ENCODE measurements around the gene ZC3H4.

ZC3H4 gene

DNA sequence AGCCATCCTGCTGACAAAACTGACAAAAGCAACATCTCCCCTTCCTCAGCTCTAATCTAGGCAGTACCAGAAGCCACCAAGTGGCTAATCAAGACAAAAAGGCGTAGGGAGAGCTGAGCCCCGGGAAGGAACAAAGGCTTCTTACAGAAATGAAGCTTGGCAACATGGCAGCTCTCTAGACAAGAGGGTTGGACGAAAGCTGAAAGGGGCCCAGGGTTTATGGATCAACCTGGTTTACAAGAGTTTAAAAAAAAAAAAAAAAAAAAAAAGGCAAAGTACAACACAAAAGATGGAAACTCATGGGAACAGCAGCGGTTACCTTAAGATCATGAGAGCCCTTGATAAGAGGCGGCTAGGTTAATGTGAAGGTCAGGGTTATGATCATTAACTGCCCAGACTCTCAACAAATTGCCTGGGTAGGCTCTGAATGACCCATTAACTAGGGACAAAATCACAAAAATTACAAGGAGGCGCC is 14.0 kb downstream of the ZC3H4 start:
- DNase-seq (ENCODE audit: insufficient read length, low spot score), result no peak
- TF ChIP-seq, protein P1, sequence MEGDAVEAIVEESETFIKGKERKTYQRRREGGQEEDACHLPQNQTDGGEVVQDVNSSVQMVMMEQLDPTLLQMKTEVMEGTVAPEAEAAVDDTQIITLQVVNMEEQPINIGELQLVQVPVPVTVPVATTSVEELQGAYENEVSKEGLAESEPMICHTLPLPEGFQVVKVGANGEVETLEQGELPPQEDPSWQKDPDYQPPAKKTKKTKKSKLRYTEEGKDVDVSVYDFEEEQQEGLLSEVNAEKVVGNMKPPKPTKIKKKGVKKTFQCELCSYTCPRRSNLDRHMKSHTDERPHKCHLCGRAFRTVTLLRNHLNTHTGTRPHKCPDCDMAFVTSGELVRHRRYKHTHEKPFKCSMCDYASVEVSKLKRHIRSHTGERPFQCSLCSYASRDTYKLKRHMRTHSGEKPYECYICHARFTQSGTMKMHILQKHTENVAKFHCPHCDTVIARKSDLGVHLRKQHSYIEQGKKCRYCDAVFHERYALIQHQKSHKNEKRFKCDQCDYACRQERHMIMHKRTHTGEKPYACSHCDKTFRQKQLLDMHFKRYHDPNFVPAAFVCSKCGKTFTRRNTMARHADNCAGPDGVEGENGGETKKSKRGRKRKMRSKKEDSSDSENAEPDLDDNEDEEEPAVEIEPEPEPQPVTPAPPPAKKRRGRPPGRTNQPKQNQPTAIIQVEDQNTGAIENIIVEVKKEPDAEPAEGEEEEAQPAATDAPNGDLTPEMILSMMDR (IDR thresholded peaks at IDR 0.05; ENCODE audit: insufficient read depth, missing control alignments), result no peak
- FAIRE-seq, result no peak

- DNase-seq (ENCODE audit: insufficient read length, low spot score), result no peak
- TF ChIP-seq, protein P1 (IDR thresholded peaks at IDR 0.05; ENCODE audit: insufficient read depth, missing control alignments), result no peak
- no peak for FAIRE-seq
Observed at GRCh38 chr19:47098608-47099007, 15.0 kb downstream of the ZC3H4 start.

DNA sequence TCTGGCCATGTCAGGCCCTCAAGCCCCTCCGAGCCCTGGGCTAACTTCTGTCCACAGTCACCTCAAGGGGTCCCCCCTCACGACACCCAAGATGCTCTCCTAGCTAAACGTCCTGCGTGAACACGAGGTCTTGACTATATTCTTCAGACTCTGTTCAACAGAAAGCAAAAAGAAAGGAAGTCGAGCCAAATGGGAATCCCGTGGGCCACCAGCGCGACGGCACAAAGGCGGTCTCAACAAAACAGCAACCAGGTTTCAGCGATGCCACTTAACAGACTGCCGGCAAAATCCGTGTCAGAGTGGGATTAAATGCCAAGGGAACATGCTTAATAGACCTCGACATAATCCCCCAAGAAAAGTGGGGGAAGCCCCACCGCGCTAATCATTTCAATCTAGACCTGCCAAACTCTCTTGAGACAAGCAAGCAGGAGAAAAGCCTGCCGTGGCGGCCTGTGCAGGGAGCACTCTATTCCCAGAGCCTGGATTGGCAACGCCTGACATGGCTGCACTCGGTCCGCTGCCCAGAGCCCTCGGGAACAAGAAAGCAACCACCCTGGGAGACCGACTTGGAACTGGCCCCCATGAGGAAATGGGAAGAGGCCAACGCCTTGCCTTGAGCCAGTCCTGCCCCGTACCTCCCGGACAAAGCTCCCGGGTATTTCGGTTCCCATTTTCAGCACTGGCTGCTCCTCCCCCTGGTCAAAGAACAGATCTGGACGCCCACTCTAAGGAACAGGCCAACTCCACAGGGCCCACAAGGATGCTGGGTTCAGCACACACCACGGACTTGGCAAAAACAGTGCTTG is 16.0 kb downstream of the ZC3H4 start:
- DNase-seq (ENCODE audit: insufficient read length, low spot score), result peak; percentile 78
- TF ChIP-seq, protein P1 (IDR thresholded peaks at IDR 0.05; ENCODE audit: insufficient read depth, missing control alignments), result no peak
- FAIRE-seq, result no peak

GRCh38 chr19:47096721-47097120 is 16.9 kb downstream of the ZC3H4 start:
- TF ChIP-seq, protein P1 (IDR thresholded peaks at IDR 0.05; ENCODE audit: insufficient read depth, missing control alignments), result no peak
- DNase-seq (ENCODE audit: insufficient read length, low spot score) (no peak), FAIRE-seq (no peak)

GRCh38 chr19:47096100-47096704 is 17.4 kb downstream of the ZC3H4 start:
- TF ChIP-seq, protein P1 (IDR thresholded peaks at IDR 0.05; ENCODE audit: insufficient read depth, missing control alignments), result no peak
- FAIRE-seq (no peak), DNase-seq (ENCODE audit: insufficient read length, low spot score) (no peak)

- DNase-seq (ENCODE audit: insufficient read length, low spot score) (no peak), FAIRE-seq (no peak)
- TF ChIP-seq, protein P1 (IDR thresholded peaks at IDR 0.05; ENCODE audit: insufficient read depth, missing control alignments), result no peak
Observed at GRCh38 chr19:47095476-47096099, 18.0 kb downstream of the ZC3H4 start.
